ENCODE results near the gene RPTOR. TPM values are rescaled to one million over a fixed set of nuclear protein-coding genes. Genes with fewer than 3 reads are reported as not detected.

RPTOR gene
- total RNA-seq, 1 experiment from 2014 or later = 58.0 TPM

GRCh38 chr17:80636361-80637018 is 91.9 kb downstream of the RPTOR start:
- Histone ChIP-seq H3K4me1 (ENCODE audit: control insufficient read depth, insufficient read depth, low read length) (no peaks in the 10 kb centered on the region), H3K36me3 (ENCODE audit: control insufficient read depth, insufficient read depth, low read length) (no peaks in the 10 kb centered on the region), H3K4me3 (ENCODE audit: low read depth in 2 of 2, low read length in 2 of 2) (no peak overlapping the region), H3K27ac (ENCODE audit: low read length) (no peak overlapping the region), H3K27me3 (ENCODE audit: control insufficient read depth, insufficient read depth, low read length) (no peaks in the 10 kb centered on the region), H3K9me3 (ENCODE audit: control insufficient read depth, insufficient read depth, low read depth, low read length) (no peaks in the 10 kb centered on the region)
- intact Hi-C loops (cut with micrococcal nuclease; ENCODE audit: unreplicated experiment) = no loop called here
- DNase-seq (ENCODE audit: low read depth, low spot score) (no peak), ATAC-seq (no peak)
- in situ Hi-C loops (cut with HindIII; ENCODE audit: low pct_unique_long_range_greater_than_20kb, low sequenced_read_pairs) = no loop called here
- TF ChIP-seq SIN3A (IDR thresholded peaks at IDR 0.05; ENCODE audit: borderline replicate concordance, insufficient read depth, low read depth, low read length) (no peak), CTCF (IDR thresholded peaks at IDR 0.05) (no peak)
- CTCF ChIA-PET = no interaction called here
- no TSS peak for BruUV-seq (replicated peaks)
- POLR2A ChIA-PET = no interaction called here

- DNase-seq (ENCODE audit: low read depth, low spot score) = no peak
- Histone ChIP-seq H3K27me3 (ENCODE audit: control insufficient read depth, insufficient read depth, low read length) (no peaks in the 10 kb centered on the region), H3K36me3 (ENCODE audit: control insufficient read depth, insufficient read depth, low read length) (no peaks in the 10 kb centered on the region), H3K4me3 (ENCODE audit: low read depth in 2 of 2, low read length in 2 of 2) (no peak overlapping the region), H3K27ac (ENCODE audit: low read length) (no peak overlapping the region), H3K4me1 (ENCODE audit: control insufficient read depth, insufficient read depth, low read length) (no peaks in the 10 kb centered on the region), H3K9me3 (ENCODE audit: control insufficient read depth, insufficient read depth, low read depth, low read length) (no peaks in the 10 kb centered on the region)
- no peak for ATAC-seq
- no TSS peak for BruUV-seq (replicated peaks)
- ChIA-PET CTCF (no interaction called here), POLR2A (no interaction called here)
- TF ChIP-seq REST (IDR thresholded peaks at IDR 0.05; ENCODE audit: insufficient read depth in 1 of 2, low read depth in 2 of 2, low read length in 1 of 2) (no peak), CTCF (IDR thresholded peaks at IDR 0.05) (no peak), SIN3A (IDR thresholded peaks at IDR 0.05; ENCODE audit: borderline replicate concordance, insufficient read depth, low read depth, low read length) (no peak), TCF7L2 (IDR thresholded peaks at IDR 0.05; ENCODE audit: low read depth, low read length) (no peak), POLR2AphosphoS5 (IDR thresholded peaks at IDR 0.05; ENCODE audit: low read depth, low read length) (no peak)
- intact Hi-C loops (cut with micrococcal nuclease; ENCODE audit: unreplicated experiment) (no loop called here), in situ Hi-C loops (cut with HindIII; ENCODE audit: low pct_unique_long_range_greater_than_20kb, low sequenced_read_pairs) (no loop called here)
Observed at GRCh38 chr17:80637048-80637781, 92.6 kb downstream of the RPTOR start.
